ENCODE measurements around the gene XIAP. TPM values are rescaled to one million over a fixed set of nuclear protein-coding genes. Genes with fewer than 3 reads are reported as not detected.

Gene XIAP
- total and polyA plus RNA-seq, 9 of the 15 experiments (the other 6 are each of a cell fraction or from before 2014, with no cell fraction given): 5.7 to 40.5 (median 19.8) TPM

GRCh38 chrX:123961268-123962005, 101.6 kb downstream of the XIAP start, which contains the start of gene STAG2 (continued):
- TF ChIP-seq ZMIZ1 (IDR thresholded peaks at IDR 0.05; ENCODE audit: low read depth in 2 of 2, low read length in 2 of 2) (no peak), POLR2G (IDR thresholded peaks at IDR 0.05; ENCODE audit: low read depth, low read length) (peak; percentile 78), ZBED1 (IDR thresholded peaks at IDR 0.05) (no peak), TARDBP (IDR thresholded peaks at IDR 0.05) (no peak), HDAC3 (IDR thresholded peaks at IDR 0.05; ENCODE audit: borderline replicate concordance, partially characterized antibody) (no peak), SNRNP70 (optimal IDR thresholded peaks at IDR 0.05; ENCODE audit: low read depth, low read length) (no peak), FOXA1 (IDR thresholded peaks at IDR 0.05; ENCODE audit: borderline replicate concordance) (no peak), ZNF445 (CRISPR knock-in tag; IDR thresholded peaks at IDR 0.05; ENCODE audit: low read depth) (no peak), HMBOX1 (IDR thresholded peaks at IDR 0.05) (no peak), NR2C1 (IDR thresholded peaks at IDR 0.05) (peak; percentile 43; the same call in 1 of the 2 replicates), NR2C1 (tag; IDR thresholded peaks at IDR 0.05) (no peak), ZNF561 (CRISPR knock-in tag; conservative IDR thresholded peaks at IDR 0.05) (no peak), MYC (IDR thresholded peaks at IDR 0.05; ENCODE audit: low read depth, low read length) (peak; percentile 82; the same call in 1 of the 2 replicates), MYC (CRISPR knock-in tag; IDR thresholded peaks at IDR 0.05; ENCODE audit: borderline replicate concordance, low read depth) (no peak), TAF7 (tag; IDR thresholded peaks at IDR 0.05) (peak; percentile 93), NCOR1 (IDR thresholded peaks at IDR 0.05) (0 out of 2 replicates have a peak, but pooled peaks have one; percentile 26), RBBP5 (IDR thresholded peaks at IDR 0.05; ENCODE audit: borderline replicate concordance, insufficient read depth, low read length, poor library complexity, severe bottlenecking) (peak; percentile 43), ZBTB9 (CRISPR knock-in tag; IDR thresholded peaks at IDR 0.05) (no peak), LCOR (CRISPR knock-in tag; IDR thresholded peaks at IDR 0.05) (no peak; the same call in 1 of the 2 replicates), SIN3A (IDR thresholded peaks at IDR 0.05; ENCODE audit: borderline replicate concordance in 2 of 2, control insufficient read depth in 1 of 2, low read depth in 2 of 2, low read length in 2 of 2) (no peak), POLR2AphosphoS5 (IDR thresholded peaks at IDR 0.05; ENCODE audit: control insufficient read depth, insufficient read depth, low read depth, low read length) (peak; percentile 56), CREB3 (tag; conservative IDR thresholded peaks at IDR 0.05; ENCODE audit: low read depth) (no peak)
